ENCODE results near the gene SUN1. TPM values are rescaled to one million over a fixed set of nuclear protein-coding genes. Genes with fewer than 3 reads are reported as not detected.

The SUN1 gene
- total RNA-seq: 162 and 259 TPM in 2 replicates

GRCh38 chr7:832167-832967, at the start of gene SUN1:
Gene SUN1 (plus strand): TSS chr7:832476. CDS start chr7:832525, 49 bp downstream.

GRCh38 chr7:876077-876971, 44.0 kb downstream of the SUN1 start, which contains the start of gene GET4:
Gene GET4 (plus strand): TSS chr7:876554. CDS start chr7:876646, 92 bp downstream.

Other genes with a start within 250 kb of the SUN1 start
- 20.2 and 23.2 TPM in 2 replicates for gene DNAAF5, start 105.8 kb upstream of the SUN1 start, total RNA-seq
- 9.2 and 17.4 TPM in 2 replicates for gene PRKAR1B, start 105.2 kb upstream of the SUN1 start, total RNA-seq
- gene GET4, start 44.1 kb downstream of the SUN1 start, total RNA-seq: 27.8 and 28.0 TPM in 2 replicates
- 0.44 and 2.6 TPM in 2 replicates for gene ADAP1, start 122.2 kb downstream of the SUN1 start, total RNA-seq
- 9.0 and 12.1 TPM in 2 replicates for gene COX19, start 143.1 kb downstream of the SUN1 start, total RNA-seq
- gene CYP2W1, start 150.7 kb downstream of the SUN1 start, total RNA-seq: not detected in 2 replicates
- gene GPR146, start 212.1 kb downstream of the SUN1 start, total RNA-seq: 1.2 and 5.0 TPM in 2 replicates

Measured in smooth muscle cell of trachea (primary cell).